GM12878 (cell line): ENCODE measurements around the gene NIP7. TPM values are rescaled to one million over a fixed set of nuclear protein-coding genes. Genes with fewer than 3 reads are reported as not detected.

Experiments used
- ATAC-seq: fragments of 200-7000 bp; cut with Tn5 transposase; 3 replicates; pipeline ENCODE4 v1.9.1; 2020; ENCODE audit warnings: mild to moderate bottlenecking, moderate library complexity
- BruUV-seq: library from RNA; stranded (reverse); fragments of 400-500 nt; replicated peaks from 2 replicates; lab custom pipeline; 2021; lab: Mats Ljungman, UMichigan
- CTCF ChIA-PET: fragments of 300-600 bp; sonication (Branson Sonifier 250); formaldehyde crosslinking; extraction: SDS; loops from one replicate; lab custom pipeline; 2021; ENCODE audit warnings: inconsistent platforms; lab: Yijun Ruan, JAX
- POLR2A ChIA-PET: fragments of 350-600 bp; formaldehyde crosslinking; extraction: SDS; loops from one replicate; lab custom pipeline; 2021; ENCODE audit warnings: inconsistent platforms; lab: Charles Lee
- RAD21 ChIA-PET: fragments of 300-600 bp; sonication (Branson Sonifier 250); formaldehyde crosslinking; loops from one replicate; lab custom pipeline; 2023; ENCODE audit warnings: antibody characterized with exemption; ENCODE audit not compliant: unreplicated experiment; lab: Charles Lee
- SMC1A ChIA-PET: fragments of 300-600 bp; sonication (Branson Sonifier 250); formaldehyde crosslinking; loops from one replicate; lab custom pipeline; 2023; ENCODE audit not compliant: unreplicated experiment, uncharacterized antibody; lab: Charles Lee
- DNase-seq: peaks from one replicate; pipeline ENCODE4 v3.0.0-alpha.2; 2011; ENCODE audit warnings: low read depth, low spot score
- FAIRE-seq: peaks from 3 replicates; lab custom pipeline; 2011; peaks lifted over from hg19 to GRCh38; lab: Jason Lieb, UNC
- H2AFZ ChIP-seq: 2 replicates; pipeline ENCODE4 v1.6.0; 2011; ENCODE audit warnings: low read depth, low read length, control low read depth; ENCODE audit not compliant: control insufficient read depth
- H3K27ac ChIP-seq: 2 replicates; pipeline ENCODE4 v1.5.1; 2011; ENCODE audit warnings: control low read depth; ENCODE audit not compliant: control insufficient read depth, insufficient read depth
- H3K27me3 ChIP-seq, 2 experiments: replicated peaks in 1 of 2; 2 replicates each; pipeline versions ENCODE4 v1.6.0 to v1.6.1; 2011; ENCODE audit warnings: low read length in 1 of 2; ENCODE audit not compliant: control insufficient read depth in 2 of 2, insufficient read depth in 2 of 2
- H3K36me3 ChIP-seq, 2 experiments: 2 replicates each; pipeline ENCODE4 v1.5.1; 2011; ENCODE audit warnings: low read length in 1 of 2; ENCODE audit not compliant: control insufficient read depth in 2 of 2, insufficient read depth in 2 of 2
- H3K4me1 ChIP-seq: 2 replicates; pipeline ENCODE4 v1.6.1; 2011; ENCODE audit warnings: mild to moderate bottlenecking, low read length, moderate library complexity, mixed read lengths; ENCODE audit not compliant: control insufficient read depth, insufficient read depth
- H3K4me2 ChIP-seq: 2 replicates; pipeline ENCODE4 v1.6.0; 2011; ENCODE audit warnings: control low read depth; ENCODE audit not compliant: control insufficient read depth, insufficient read depth
- H3K4me3 ChIP-seq: fragments of 200-600 bp; sonication (generic); 2 replicates; pipeline ENCODE4 v1.5.1; 2016
- H3K79me2 ChIP-seq: 2 replicates; pipeline ENCODE4 v1.6.0; 2011; ENCODE audit warnings: low read length; ENCODE audit not compliant: control insufficient read depth, insufficient read depth
- H3K9ac ChIP-seq: 2 replicates; pipeline ENCODE4 v1.8.0; 2011; ENCODE audit warnings: low read length, control low read depth, mixed read lengths; ENCODE audit not compliant: control insufficient read depth, insufficient read depth
- H3K9me3 ChIP-seq: replicated peaks from 3 replicates; pipeline ENCODE4 v1.5.1; 2011; ENCODE audit warnings: mild to moderate bottlenecking, low read length; ENCODE audit not compliant: control insufficient read depth, insufficient read depth
- H4K20me1 ChIP-seq: 2 replicates; pipeline ENCODE4 v1.6.0; 2011; ENCODE audit not compliant: control insufficient read depth, insufficient read depth
- HCFC1 ChIP-seq: fragments of 150-350 bp; IDR thresholded peaks from 2 replicates; pipeline ENCODE4 v1.6.1; 2014; ENCODE audit warnings: low read length
- JUNB ChIP-seq: IDR thresholded peaks from 2 replicates; pipeline ENCODE4 v1.6.1; 2016; ENCODE audit warnings: antibody characterized with exemption, mild to moderate bottlenecking
- KAT2A ChIP-seq: conservative IDR thresholded peaks from 2 replicates; pipeline ENCODE4 v1.6.1; 2011; ENCODE audit warnings: low read depth, low read length; ENCODE audit not compliant: control insufficient read depth
- POLR2A ChIP-seq: IDR thresholded peaks from 2 replicates; pipeline ENCODE4 v1.6.1; 2011; ENCODE audit warnings: low read depth, mild to moderate bottlenecking, low read length
- PRDM15 ChIP-seq: fragments of 450-650 bp; formaldehyde crosslinking; IDR thresholded peaks from 2 replicates; pipeline ENCODE4 v1.4.0; 2020; ENCODE audit warnings: mild to moderate bottlenecking, moderate library complexity
- RUNX3 ChIP-seq: IDR thresholded peaks from 2 replicates; pipeline ENCODE4 v1.6.1; 2012; ENCODE audit warnings: low read length, inconsistent platforms
- SMARCA5 ChIP-seq: fragments of 450-650 bp; IDR thresholded peaks from 2 replicates; pipeline ENCODE4 v1.6.1; 2017; ENCODE audit warnings: mild to moderate bottlenecking
- STAT3 ChIP-seq: IDR thresholded peaks from 2 replicates; pipeline ENCODE4 v1.6.1; 2011; ENCODE audit warnings: low read depth, low read length, improper control_type of control experiment
- WRNIP1 ChIP-seq: IDR thresholded peaks from 2 replicates; pipeline ENCODE4 v1.6.1; 2011; ENCODE audit warnings: low read depth, low read length, improper control_type of control experiment, borderline replicate concordance
- ZNF384 ChIP-seq: IDR thresholded peaks from 2 replicates; pipeline ENCODE4 v1.6.1; 2012; ENCODE audit warnings: low read depth, mild to moderate bottlenecking, low read length, improper control_type of control experiment, borderline replicate concordance
- WGBS: methylation state at CpG from one replicate; pipeline ENCODE4 v1.1.6; 2016; ENCODE audit warnings: low lambda C conversion rate; ENCODE audit not compliant: insufficient replicate concordance, insufficient coverage; ENCODE audit errors: missing lambda C conversion rate; 5-methylcytosine and 5-hydroxymethylcytosine counted together
- in situ Hi-C: fragments of 300-500 bp; cut with MboI; formaldehyde crosslinking; loops from 9 replicates; pipeline ENCODE4 v1.14.3; 2018; ENCODE audit warnings: mixed read lengths
- intact Hi-C: fragments of 100-400 bp; cut with micrococcal nuclease; formaldehyde crosslinking; loops from one replicate; pipeline ENCODE4 v1.14.2; 2022; ENCODE audit not compliant: unreplicated experiment
- polyA plus RNA-seq, 11 experiments: library from polyadenylated mRNA; depleted of rRNA in 4 of 11; unstranded in 6 of 11; stranded (reverse) in 5 of 11; fragments of >200 nt; fragmentation: Nextera tagmentation in 4 of 11; fragmentation: Illumina TruSeq in 1 of 11; extraction: Ambion mirVana in 4 of 11; extraction: Trizol in 1 of 11; gene quantifications; 1 replicate in 1 of 11; 2 replicates in 10 of 11; pipeline versions ENCODE4 v1.2.1 to v1.2.3, GENCODE V29; 2011 to 2016; ENCODE audit warnings: inconsistent platforms in 2 of 11, missing spikeins in 2 of 11, low read depth in 1 of 11
- total RNA-seq, 4 experiments: library from RNA; depleted of rRNA in 3 of 4; stranded (reverse); fragments of >200 nt in 3 of 4; fragmentation: Illumina TruSeq in 1 of 4; extraction: Trizol in 1 of 4; gene quantifications; 2 replicates each; pipeline versions ENCODE4 v1.2.1 to v1.2.3, GENCODE V29; 2013 to 2021
- TF ChIP-seq, protein P1 (sequence below): fragments of 450-650 bp; IDR thresholded peaks from 2 replicates; pipeline ENCODE4 v1.6.1; 2016; ENCODE audit warnings: mild to moderate bottlenecking, moderate library complexity, borderline replicate concordance
- TF ChIP-seq, protein P2 (sequence below): fragments of 450-650 bp; IDR thresholded peaks from 2 replicates; pipeline ENCODE4 v1.6.1; 2014; ENCODE audit warnings: mild to moderate bottlenecking
- TF ChIP-seq, protein P3 (sequence below): IDR thresholded peaks from 2 replicates; pipeline ENCODE4 v1.6.1; 2012; ENCODE audit warnings: mild to moderate bottlenecking, low read depth, low read length

Gene NIP7
- total and polyA plus RNA-seq, 10 of the 15 experiments (the other 5 are each of a cell fraction or from before 2014, with no cell fraction given): 18.8 to 62.9 (median 56.7) TPM

- SMC1A ChIA-PET: no interaction called here
- FAIRE-seq (no peak), DNase-seq (no peak), ATAC-seq (no peak)
- Histone ChIP-seq H2AFZ (no peak overlapping the region), H3K4me2 (no peak overlapping the region), H3K27me3 (no peaks in the 10 kb centered on the region), H3K4me3 (no peak overlapping the region), H3K36me3 (peaks cover 2 to 10% of the 10 kb centered on the region in 2 experiments; a peak in 3 of 4 replicates), H3K9me3 (no peaks in the 10 kb centered on the region), H4K20me1 (no peaks in the 10 kb centered on the region), H3K4me1 (no peaks in the 10 kb centered on the region), H3K9ac (no peak overlapping the region), H3K27ac (no peak overlapping the region), H3K79me2 (peaks cover 23% of the 10 kb centered on the region)
- BruUV-seq: no TSS peak
- in situ Hi-C loops: no loop called here
- CTCF ChIA-PET: interaction anchor here (1.9 to 2.2 kb wide), 2 partner anchors 13 to 163 kb away, joined by 7 read pairs; no protein-coding TSS in a partner anchor
- POLR2A ChIA-PET: no interaction called here
- intact Hi-C loops: no loop called here
- WGBS: 98% methylated on average over 5 of the region's 5 CpGs
- RAD21 ChIA-PET: no interaction called here
- TF ChIP-seq HCFC1 (no peak), POLR2A (no peak), ZNF384 (no peak), KAT2A (no peak), WRNIP1 (no peak), SMARCA5 (no peak), STAT3 (no peak), JUNB (peak; percentile 11; the same call in 1 of the 2 replicates), RUNX3 (no peak), PRDM15 (CRISPR knock-in tag) (no peak)
- TF ChIP-seq, protein P1, sequence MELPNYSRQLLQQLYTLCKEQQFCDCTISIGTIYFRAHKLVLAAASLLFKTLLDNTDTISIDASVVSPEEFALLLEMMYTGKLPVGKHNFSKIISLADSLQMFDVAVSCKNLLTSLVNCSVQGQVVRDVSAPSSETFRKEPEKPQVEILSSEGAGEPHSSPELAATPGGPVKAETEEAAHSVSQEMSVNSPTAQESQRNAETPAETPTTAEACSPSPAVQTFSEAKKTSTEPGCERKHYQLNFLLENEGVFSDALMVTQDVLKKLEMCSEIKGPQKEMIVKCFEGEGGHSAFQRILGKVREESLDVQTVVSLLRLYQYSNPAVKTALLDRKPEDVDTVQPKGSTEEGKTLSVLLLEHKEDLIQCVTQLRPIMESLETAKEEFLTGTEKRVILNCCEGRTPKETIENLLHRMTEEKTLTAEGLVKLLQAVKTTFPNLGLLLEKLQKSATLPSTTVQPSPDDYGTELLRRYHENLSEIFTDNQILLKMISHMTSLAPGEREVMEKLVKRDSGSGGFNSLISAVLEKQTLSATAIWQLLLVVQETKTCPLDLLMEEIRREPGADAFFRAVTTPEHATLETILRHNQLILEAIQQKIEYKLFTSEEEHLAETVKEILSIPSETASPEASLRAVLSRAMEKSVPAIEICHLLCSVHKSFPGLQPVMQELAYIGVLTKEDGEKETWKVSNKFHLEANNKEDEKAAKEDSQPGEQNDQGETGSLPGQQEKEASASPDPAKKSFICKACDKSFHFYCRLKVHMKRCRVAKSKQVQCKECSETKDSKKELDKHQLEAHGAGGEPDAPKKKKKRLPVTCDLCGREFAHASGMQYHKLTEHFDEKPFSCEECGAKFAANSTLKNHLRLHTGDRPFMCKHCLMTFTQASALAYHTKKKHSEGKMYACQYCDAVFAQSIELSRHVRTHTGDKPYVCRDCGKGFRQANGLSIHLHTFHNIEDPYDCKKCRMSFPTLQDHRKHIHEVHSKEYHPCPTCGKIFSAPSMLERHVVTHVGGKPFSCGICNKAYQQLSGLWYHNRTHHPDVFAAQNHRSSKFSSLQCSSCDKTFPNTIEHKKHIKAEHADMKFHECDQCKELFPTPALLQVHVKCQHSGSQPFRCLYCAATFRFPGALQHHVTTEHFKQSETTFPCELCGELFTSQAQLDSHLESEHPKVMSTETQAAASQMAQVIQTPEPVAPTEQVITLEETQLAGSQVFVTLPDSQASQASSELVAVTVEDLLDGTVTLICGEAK: peak; percentile 84
- TF ChIP-seq, protein P2, sequence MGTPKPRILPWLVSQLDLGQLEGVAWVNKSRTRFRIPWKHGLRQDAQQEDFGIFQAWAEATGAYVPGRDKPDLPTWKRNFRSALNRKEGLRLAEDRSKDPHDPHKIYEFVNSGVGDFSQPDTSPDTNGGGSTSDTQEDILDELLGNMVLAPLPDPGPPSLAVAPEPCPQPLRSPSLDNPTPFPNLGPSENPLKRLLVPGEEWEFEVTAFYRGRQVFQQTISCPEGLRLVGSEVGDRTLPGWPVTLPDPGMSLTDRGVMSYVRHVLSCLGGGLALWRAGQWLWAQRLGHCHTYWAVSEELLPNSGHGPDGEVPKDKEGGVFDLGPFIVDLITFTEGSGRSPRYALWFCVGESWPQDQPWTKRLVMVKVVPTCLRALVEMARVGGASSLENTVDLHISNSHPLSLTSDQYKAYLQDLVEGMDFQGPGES: no peak
- TF ChIP-seq, protein P3, sequence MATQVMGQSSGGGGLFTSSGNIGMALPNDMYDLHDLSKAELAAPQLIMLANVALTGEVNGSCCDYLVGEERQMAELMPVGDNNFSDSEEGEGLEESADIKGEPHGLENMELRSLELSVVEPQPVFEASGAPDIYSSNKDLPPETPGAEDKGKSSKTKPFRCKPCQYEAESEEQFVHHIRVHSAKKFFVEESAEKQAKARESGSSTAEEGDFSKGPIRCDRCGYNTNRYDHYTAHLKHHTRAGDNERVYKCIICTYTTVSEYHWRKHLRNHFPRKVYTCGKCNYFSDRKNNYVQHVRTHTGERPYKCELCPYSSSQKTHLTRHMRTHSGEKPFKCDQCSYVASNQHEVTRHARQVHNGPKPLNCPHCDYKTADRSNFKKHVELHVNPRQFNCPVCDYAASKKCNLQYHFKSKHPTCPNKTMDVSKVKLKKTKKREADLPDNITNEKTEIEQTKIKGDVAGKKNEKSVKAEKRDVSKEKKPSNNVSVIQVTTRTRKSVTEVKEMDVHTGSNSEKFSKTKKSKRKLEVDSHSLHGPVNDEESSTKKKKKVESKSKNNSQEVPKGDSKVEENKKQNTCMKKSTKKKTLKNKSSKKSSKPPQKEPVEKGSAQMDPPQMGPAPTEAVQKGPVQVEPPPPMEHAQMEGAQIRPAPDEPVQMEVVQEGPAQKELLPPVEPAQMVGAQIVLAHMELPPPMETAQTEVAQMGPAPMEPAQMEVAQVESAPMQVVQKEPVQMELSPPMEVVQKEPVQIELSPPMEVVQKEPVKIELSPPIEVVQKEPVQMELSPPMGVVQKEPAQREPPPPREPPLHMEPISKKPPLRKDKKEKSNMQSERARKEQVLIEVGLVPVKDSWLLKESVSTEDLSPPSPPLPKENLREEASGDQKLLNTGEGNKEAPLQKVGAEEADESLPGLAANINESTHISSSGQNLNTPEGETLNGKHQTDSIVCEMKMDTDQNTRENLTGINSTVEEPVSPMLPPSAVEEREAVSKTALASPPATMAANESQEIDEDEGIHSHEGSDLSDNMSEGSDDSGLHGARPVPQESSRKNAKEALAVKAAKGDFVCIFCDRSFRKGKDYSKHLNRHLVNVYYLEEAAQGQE: no peak
Measured at GRCh38 chr16:69313469-69313868, 26.1 kb upstream of the NIP7 start.
